DND-41 (cell line): ENCODE results near the gene TSPAN18.
A peak's percentile ranks its signal among the peaks of the same experiment; 100 is the strongest.

Experiments used
- CTCF ChIP-seq: IDR thresholded peaks from 2 replicates; pipeline ENCODE4 v1.5.1; 2012; ENCODE audit warnings: borderline replicate concordance, low read length, moderate library complexity, mild to moderate bottlenecking; ENCODE audit not compliant: poor library complexity, severe bottlenecking; ENCODE audit errors: extremely low read depth
- EZH2 ChIP-seq: IDR thresholded peaks from 3 replicates; pipeline ENCODE4 v1.6.1; 2012; ENCODE audit warnings: borderline replicate concordance, low read depth, mild to moderate bottlenecking, moderate library complexity, low read length, inconsistent platforms; ENCODE audit not compliant: severe bottlenecking

- peak; percentile 42 for TF ChIP-seq CTCF
- no peak for TF ChIP-seq EZH2
Measured at GRCh38 chr11:44977493-44977984, 250.8 kb downstream of the TSPAN18 start.
